PC-9 (cell line): Measurements from ENCODE around the gene PRSS50.

Experiments used
- EZH2 ChIP-seq: fragments of 200-600 bp; sonication (generic); IDR thresholded peaks from 2 replicates; pipeline ENCODE4 v1.8.0; 2017; ENCODE audit warnings: antibody characterized with exemption, low read depth
- TF ChIP-seq, protein P1 (sequence below): fragments of 200-600 bp; sonication (generic); conservative IDR thresholded peaks from 2 replicates; pipeline ENCODE4 v1.6.1; 2017; ENCODE audit warnings: mixed run types, antibody characterized with exemption, mild to moderate bottlenecking, moderate library complexity

DNA sequence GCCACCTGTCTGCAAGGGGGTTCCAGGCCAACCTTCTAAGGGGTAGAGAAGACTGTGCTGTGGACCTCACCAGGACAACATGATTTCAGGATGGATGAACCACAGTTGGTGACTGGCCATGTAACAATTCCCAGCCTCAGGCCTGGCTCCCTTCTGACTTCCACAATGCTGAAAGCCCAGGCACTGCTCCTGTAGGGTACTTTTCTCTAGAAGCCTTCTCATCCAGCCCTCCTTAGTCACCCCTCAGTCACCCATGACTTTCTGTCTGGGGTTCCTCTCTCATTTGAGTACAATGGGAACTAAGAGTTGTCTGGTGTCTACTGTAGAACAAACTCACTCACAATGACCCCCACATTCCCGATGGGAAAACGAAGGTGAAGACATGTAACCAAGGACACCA lies 32.8 kb downstream of the PRSS50 start:
- TF ChIP-seq EZH2, result no peak
- TF ChIP-seq, protein P1, sequence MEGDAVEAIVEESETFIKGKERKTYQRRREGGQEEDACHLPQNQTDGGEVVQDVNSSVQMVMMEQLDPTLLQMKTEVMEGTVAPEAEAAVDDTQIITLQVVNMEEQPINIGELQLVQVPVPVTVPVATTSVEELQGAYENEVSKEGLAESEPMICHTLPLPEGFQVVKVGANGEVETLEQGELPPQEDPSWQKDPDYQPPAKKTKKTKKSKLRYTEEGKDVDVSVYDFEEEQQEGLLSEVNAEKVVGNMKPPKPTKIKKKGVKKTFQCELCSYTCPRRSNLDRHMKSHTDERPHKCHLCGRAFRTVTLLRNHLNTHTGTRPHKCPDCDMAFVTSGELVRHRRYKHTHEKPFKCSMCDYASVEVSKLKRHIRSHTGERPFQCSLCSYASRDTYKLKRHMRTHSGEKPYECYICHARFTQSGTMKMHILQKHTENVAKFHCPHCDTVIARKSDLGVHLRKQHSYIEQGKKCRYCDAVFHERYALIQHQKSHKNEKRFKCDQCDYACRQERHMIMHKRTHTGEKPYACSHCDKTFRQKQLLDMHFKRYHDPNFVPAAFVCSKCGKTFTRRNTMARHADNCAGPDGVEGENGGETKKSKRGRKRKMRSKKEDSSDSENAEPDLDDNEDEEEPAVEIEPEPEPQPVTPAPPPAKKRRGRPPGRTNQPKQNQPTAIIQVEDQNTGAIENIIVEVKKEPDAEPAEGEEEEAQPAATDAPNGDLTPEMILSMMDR, result no peak
